MCF 10A (cell line): Measurements from ENCODE around the gene MLLT6. TPM values are rescaled to one million over a fixed set of nuclear protein-coding genes. Genes with fewer than 3 reads are reported as not detected.

Experiments
- BruUV-seq: library from RNA; stranded (reverse); fragments of 400-500 nt; replicated peaks from 2 replicates; lab custom pipeline; 2021; lab: Mats Ljungman, UMichigan
- CTCF ChIA-PET: fragments of 300-600 bp; sonication (Branson Sonifier 250); formaldehyde crosslinking; extraction: SDS; loops from one replicate; lab custom pipeline; 2021; ENCODE audit warnings: antibody characterized with exemption, inconsistent platforms; lab: Yijun Ruan, JAX
- POLR2A ChIA-PET: fragments of 300-600, 350-650 bp; sonication (Branson Sonifier 250); formaldehyde crosslinking; extraction: SDS; loops from one replicate; lab custom pipeline; 2020; ENCODE audit warnings: antibody characterized with exemption, inconsistent platforms; lab: Yijun Ruan, JAX
- DNase-seq: peaks from one replicate; pipeline ENCODE4 v3.0.0-alpha.2; 2018; ENCODE audit not compliant: unreplicated experiment
- H3K27ac Mint-ChIP-seq: one replicate; pipeline ENCODE4 v1.8.0; 2022; ENCODE audit warnings: mild to moderate bottlenecking, low read depth, mixed read lengths; ENCODE audit not compliant: unreplicated experiment
- H3K27me3 Mint-ChIP-seq: one replicate; pipeline ENCODE4 v1.8.0; 2022; ENCODE audit warnings: mixed read lengths; ENCODE audit not compliant: insufficient read depth, unreplicated experiment
- H3K36me3 Mint-ChIP-seq: one replicate; pipeline ENCODE4 v1.8.0; 2022; ENCODE audit warnings: mild to moderate bottlenecking, moderate library complexity, mixed read lengths; ENCODE audit not compliant: insufficient read depth, unreplicated experiment
- H3K4me1 Mint-ChIP-seq: one replicate; pipeline ENCODE4 v1.8.0; 2022; ENCODE audit warnings: mixed read lengths; ENCODE audit not compliant: insufficient read depth, unreplicated experiment
- H3K4me3 Mint-ChIP-seq: one replicate; pipeline ENCODE4 v1.8.0; 2022; ENCODE audit warnings: mild to moderate bottlenecking, moderate library complexity, mixed read lengths; ENCODE audit not compliant: unreplicated experiment
- H3K9me3 Mint-ChIP-seq: one replicate; pipeline ENCODE4 v1.8.0; 2022; ENCODE audit warnings: mixed read lengths; ENCODE audit not compliant: unreplicated experiment
- CTCF ChIP-seq: fragments of 200-600 bp; IDR thresholded peaks from one replicate; pipeline ENCODE4 v1.8.0; 2022; ENCODE audit warnings: antibody characterized with exemption, mild to moderate bottlenecking; ENCODE audit not compliant: unreplicated experiment
- intact Hi-C: fragments of 100-400 bp; cut with micrococcal nuclease; formaldehyde crosslinking; loops from 2 replicates; pipeline ENCODE4 v1.14.1; 2022
- total RNA-seq: library from RNA; stranded (reverse); gene quantifications from 2 replicates; pipeline ENCODE4 v1.2.3, GENCODE V29; 2022

MLLT6 gene
- total RNA-seq, 1 experiment from 2014 or later = 65.3 TPM

GRCh38 chr17:38672788-38673706 lies 32.0 kb upstream of the MLLT6 start:
- Mint-ChIP-seq H3K4me3 (no peak overlapping the region), H3K27ac (no peak overlapping the region), H3K4me1 (peaks cover 13% of the 10 kb centered on the region), H3K36me3 (peaks cover 5% of the 10 kb centered on the region), H3K9me3 (no peaks in the 10 kb centered on the region), H3K27me3 (peaks cover 19% of the 10 kb centered on the region)
- ChIA-PET POLR2A (interaction anchor here (0.7 to 1.0 kb wide), 2 partner anchors 32 to 135 kb away, joined by 3 to 4 read pairs; partner anchors contain the start of gene MLLT6), CTCF (no interaction called here)
- BruUV-seq = no TSS peak
- intact Hi-C loops = loop anchor here (10.0 kb wide), 1 partner anchor 482 kb away; the partner anchor contains the start of gene PLXDC1
- DNase-seq = no peak
- no peak for TF ChIP-seq CTCF

GRCh38 chr17:38673707-38674013 lies 31.4 kb upstream of the MLLT6 start:
- DNase-seq = no peak
- CTCF ChIA-PET = no interaction called here
- peaks cover 5% of the 10 kb centered on the region for H3K36me3 Mint-ChIP-seq
- BruUV-seq = no TSS peak
- POLR2A ChIA-PET = interaction anchor here (1.0 to 2.1 kb wide), 2 partner anchors 31 to 115 kb away, joined by 4 to 12 read pairs; partner anchors contain the start of gene MLLT6
- TF ChIP-seq CTCF = no peak
- no peaks in the 10 kb centered on the region for H3K9me3 Mint-ChIP-seq
- peaks cover 13% of the 10 kb centered on the region for H3K4me1 Mint-ChIP-seq
- intact Hi-C loops = loop anchor here (10.0 kb wide), 1 partner anchor 481 kb away; the partner anchor contains the start of gene PLXDC1
- peaks cover 15% of the 10 kb centered on the region for H3K27me3 Mint-ChIP-seq
- no peak overlapping the region for H3K27ac Mint-ChIP-seq
- peak overlapping the region; percentile 64 for H3K4me3 Mint-ChIP-seq

- H3K4me3 Mint-ChIP-seq = peak overlapping the region; percentile 64
Measured at GRCh38 chr17:38674014-38674748, 30.9 kb upstream of the MLLT6 start.

More at GRCh38 chr17:38674014-38674748, 30.9 kb upstream of the MLLT6 start:
- ChIA-PET CTCF (interaction anchor here (0.7 to 1.1 kb wide), 2 partner anchors 122 to 177 kb away, joined by 3 to 4 read pairs; no protein-coding TSS in a partner anchor), POLR2A (interaction anchor here (1.0 to 2.1 kb wide), 2 partner anchors 31 to 116 kb away, joined by 4 to 12 read pairs; partner anchors contain the start of gene MLLT6)
- H3K27me3 Mint-ChIP-seq = peaks cover 10% of the 10 kb centered on the region
- peak; percentile 7 for TF ChIP-seq CTCF
- H3K27ac Mint-ChIP-seq = no peak overlapping the region
- peaks cover 5% of the 10 kb centered on the region for H3K36me3 Mint-ChIP-seq
- H3K4me1 Mint-ChIP-seq = peaks cover 13% of the 10 kb centered on the region
- intact Hi-C loops = loop anchor here (10.0 kb wide), 1 partner anchor 481 kb away; the partner anchor contains the start of gene PLXDC1
- no peak for DNase-seq
- H3K9me3 Mint-ChIP-seq = no peaks in the 10 kb centered on the region
- BruUV-seq = no TSS peak
